A673 (cell line): ENCODE data around the gene PDZD8.
"Not testable (repeated sequence)": the region's sequence is repeated elsewhere in the genome, so short reads cannot be mapped to it uniquely, and the experiment has no call there.

Experiments used
- EZH2 ChIP-seq: fragments of 200-600 bp; sonication (generic); IDR thresholded peaks from 2 replicates; pipeline ENCODE4 v1.6.1; 2017; ENCODE audit warnings: borderline replicate concordance, low read depth, mild to moderate bottlenecking, mixed read lengths, antibody characterized with exemption, low read length; ENCODE audit not compliant: poor library complexity, severe bottlenecking
- TF ChIP-seq, protein P1 (sequence below): fragments of 300-800, 200-600 bp; sonication (generic); conservative IDR thresholded peaks from 2 replicates; pipeline ENCODE4 v1.5.1; 2017; ENCODE audit warnings: low read depth, mild to moderate bottlenecking, antibody characterized with exemption, low read length, moderate library complexity, mixed read lengths

DNA sequence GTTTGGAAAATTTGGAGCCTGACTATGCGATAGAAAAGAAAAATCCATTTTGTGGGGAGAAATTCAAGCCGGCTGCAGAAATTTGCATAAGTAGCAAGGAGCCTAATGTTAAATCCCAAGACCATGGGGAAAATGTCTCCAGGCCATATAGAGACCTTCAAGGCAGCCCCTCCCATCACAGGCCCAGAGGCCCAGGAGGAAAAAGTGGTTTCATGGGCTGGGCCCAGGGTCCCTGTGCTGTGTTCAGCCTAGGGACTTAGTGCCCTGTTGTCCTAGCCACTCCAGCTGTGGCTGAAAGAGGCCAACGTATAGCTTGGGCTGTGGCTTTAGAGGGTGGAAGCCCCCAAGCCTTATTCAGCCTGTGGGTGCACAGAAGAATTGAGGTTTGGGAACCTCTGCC lies 71.8 kb downstream of the PDZD8 start:
- TF ChIP-seq, protein P1, sequence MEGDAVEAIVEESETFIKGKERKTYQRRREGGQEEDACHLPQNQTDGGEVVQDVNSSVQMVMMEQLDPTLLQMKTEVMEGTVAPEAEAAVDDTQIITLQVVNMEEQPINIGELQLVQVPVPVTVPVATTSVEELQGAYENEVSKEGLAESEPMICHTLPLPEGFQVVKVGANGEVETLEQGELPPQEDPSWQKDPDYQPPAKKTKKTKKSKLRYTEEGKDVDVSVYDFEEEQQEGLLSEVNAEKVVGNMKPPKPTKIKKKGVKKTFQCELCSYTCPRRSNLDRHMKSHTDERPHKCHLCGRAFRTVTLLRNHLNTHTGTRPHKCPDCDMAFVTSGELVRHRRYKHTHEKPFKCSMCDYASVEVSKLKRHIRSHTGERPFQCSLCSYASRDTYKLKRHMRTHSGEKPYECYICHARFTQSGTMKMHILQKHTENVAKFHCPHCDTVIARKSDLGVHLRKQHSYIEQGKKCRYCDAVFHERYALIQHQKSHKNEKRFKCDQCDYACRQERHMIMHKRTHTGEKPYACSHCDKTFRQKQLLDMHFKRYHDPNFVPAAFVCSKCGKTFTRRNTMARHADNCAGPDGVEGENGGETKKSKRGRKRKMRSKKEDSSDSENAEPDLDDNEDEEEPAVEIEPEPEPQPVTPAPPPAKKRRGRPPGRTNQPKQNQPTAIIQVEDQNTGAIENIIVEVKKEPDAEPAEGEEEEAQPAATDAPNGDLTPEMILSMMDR = not testable (repeated sequence)
- TF ChIP-seq EZH2 = not testable (repeated sequence)
